HL-60 (cell line): Measurements from ENCODE around the gene MYO1D.

Experiments
- GABPA ChIP-seq: IDR thresholded peaks from 2 replicates; pipeline ENCODE4 v1.6.1; 2012; ENCODE audit warnings: low read depth
- POLR2AphosphoS5 ChIP-seq: IDR thresholded peaks from 2 replicates; pipeline ENCODE4 v1.6.1; 2012; ENCODE audit warnings: low read depth
- SPI1 ChIP-seq: IDR thresholded peaks from 2 replicates; pipeline ENCODE4 v1.6.1; 2012; ENCODE audit warnings: low read depth, mild to moderate bottlenecking, borderline replicate concordance
- TF ChIP-seq, protein P1 (sequence below): IDR thresholded peaks from one replicate; pipeline ENCODE4 v1.5.1; 2011; ENCODE audit warnings: low read length, control low read depth, inconsistent platforms; ENCODE audit not compliant: insufficient read depth
- TF ChIP-seq, protein P2 (sequence below): IDR thresholded peaks from 2 replicates; pipeline ENCODE4 v1.6.1; 2012; ENCODE audit warnings: low read depth; ENCODE audit not compliant: insufficient replicate concordance

DNA sequence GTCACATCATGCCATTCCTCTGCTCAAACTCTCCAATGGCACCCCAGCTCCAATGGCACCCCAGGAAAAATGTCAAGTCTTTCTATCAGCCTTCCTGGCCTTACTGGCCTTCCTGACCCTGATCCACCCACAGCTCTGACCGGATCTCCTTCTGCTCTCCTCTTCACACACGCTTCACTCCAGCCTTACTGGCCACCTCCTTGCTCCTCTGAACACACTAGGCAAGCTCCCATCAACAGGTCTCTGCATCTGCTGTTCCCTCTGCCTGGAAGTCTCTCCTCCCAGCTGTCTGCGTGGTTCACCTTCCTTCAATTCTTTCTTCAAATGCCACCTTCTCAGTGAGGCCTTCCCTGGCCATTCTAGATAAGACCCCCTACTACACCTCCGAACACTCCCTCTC is 43.4 kb downstream of the MYO1D start:
- no peak for TF ChIP-seq SPI1
- TF ChIP-seq, protein P1, sequence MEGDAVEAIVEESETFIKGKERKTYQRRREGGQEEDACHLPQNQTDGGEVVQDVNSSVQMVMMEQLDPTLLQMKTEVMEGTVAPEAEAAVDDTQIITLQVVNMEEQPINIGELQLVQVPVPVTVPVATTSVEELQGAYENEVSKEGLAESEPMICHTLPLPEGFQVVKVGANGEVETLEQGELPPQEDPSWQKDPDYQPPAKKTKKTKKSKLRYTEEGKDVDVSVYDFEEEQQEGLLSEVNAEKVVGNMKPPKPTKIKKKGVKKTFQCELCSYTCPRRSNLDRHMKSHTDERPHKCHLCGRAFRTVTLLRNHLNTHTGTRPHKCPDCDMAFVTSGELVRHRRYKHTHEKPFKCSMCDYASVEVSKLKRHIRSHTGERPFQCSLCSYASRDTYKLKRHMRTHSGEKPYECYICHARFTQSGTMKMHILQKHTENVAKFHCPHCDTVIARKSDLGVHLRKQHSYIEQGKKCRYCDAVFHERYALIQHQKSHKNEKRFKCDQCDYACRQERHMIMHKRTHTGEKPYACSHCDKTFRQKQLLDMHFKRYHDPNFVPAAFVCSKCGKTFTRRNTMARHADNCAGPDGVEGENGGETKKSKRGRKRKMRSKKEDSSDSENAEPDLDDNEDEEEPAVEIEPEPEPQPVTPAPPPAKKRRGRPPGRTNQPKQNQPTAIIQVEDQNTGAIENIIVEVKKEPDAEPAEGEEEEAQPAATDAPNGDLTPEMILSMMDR, result no peak
- TF ChIP-seq POLR2AphosphoS5, result no peak
- TF ChIP-seq GABPA, result no peak
- TF ChIP-seq, protein P2, sequence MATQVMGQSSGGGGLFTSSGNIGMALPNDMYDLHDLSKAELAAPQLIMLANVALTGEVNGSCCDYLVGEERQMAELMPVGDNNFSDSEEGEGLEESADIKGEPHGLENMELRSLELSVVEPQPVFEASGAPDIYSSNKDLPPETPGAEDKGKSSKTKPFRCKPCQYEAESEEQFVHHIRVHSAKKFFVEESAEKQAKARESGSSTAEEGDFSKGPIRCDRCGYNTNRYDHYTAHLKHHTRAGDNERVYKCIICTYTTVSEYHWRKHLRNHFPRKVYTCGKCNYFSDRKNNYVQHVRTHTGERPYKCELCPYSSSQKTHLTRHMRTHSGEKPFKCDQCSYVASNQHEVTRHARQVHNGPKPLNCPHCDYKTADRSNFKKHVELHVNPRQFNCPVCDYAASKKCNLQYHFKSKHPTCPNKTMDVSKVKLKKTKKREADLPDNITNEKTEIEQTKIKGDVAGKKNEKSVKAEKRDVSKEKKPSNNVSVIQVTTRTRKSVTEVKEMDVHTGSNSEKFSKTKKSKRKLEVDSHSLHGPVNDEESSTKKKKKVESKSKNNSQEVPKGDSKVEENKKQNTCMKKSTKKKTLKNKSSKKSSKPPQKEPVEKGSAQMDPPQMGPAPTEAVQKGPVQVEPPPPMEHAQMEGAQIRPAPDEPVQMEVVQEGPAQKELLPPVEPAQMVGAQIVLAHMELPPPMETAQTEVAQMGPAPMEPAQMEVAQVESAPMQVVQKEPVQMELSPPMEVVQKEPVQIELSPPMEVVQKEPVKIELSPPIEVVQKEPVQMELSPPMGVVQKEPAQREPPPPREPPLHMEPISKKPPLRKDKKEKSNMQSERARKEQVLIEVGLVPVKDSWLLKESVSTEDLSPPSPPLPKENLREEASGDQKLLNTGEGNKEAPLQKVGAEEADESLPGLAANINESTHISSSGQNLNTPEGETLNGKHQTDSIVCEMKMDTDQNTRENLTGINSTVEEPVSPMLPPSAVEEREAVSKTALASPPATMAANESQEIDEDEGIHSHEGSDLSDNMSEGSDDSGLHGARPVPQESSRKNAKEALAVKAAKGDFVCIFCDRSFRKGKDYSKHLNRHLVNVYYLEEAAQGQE, result no peak
